GM18508 (cell line): ENCODE data around the gene SMDT1.

Experiments
- ATAC-seq: cut with Tn5 transposase; IDR thresholded peaks from one replicate; pipeline ENCODE4 v1.9.1; 2021; ENCODE audit warnings: moderate number of reproducible peaks; ENCODE audit not compliant: insufficient read depth, unreplicated experiment

Gene SMDT1, protein sequence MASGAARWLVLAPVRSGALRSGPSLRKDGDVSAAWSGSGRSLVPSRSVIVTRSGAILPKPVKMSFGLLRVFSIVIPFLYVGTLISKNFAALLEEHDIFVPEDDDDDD

DNA sequence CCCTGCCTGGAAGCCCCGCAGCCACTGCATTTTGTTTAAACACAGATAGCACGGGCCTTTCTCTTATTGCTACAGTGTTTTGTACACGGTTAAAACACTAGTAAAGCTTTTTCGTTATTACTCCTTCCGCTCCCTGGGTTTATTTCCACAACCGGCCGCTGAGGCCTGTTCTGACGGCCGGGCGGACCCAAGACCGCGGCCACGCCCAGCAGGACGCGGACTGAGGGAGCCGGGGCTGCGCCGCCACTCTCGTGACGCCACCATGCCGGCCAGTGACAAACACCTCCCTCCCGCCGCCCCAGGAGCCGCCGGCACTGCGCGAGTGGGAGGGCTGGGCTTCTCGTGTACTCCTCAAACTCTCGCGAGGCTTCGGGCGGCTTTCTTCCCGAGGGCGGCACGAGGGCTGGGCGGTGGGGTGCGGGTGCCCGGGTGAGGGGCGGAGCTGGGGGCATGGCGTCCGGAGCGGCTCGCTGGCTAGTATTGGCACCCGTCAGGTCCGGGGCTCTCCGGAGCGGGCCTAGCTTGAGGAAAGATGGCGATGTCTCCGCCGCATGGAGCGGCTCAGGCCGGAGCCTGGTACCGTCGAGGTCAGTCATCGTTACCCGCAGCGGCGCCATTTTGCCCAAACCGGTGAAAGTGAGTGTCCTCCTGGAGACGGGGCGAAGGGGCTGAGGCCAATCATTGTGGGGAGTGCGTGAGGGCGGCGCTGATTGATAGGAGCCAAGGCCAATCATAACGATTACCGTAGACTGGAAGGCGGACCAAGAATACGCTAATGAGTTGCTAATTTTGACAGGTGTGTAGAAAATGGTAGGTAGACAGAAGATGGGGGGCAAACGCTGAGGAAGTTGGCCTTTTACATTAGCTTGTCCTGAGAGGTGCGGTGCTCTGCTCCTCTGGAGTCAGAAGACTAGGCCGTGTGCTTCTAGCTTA, at the start of gene SMDT1:
SMDT1 (plus strand) TSS at position 382 of the 933 bp plus-strand sequence; CDS start at position 451, 69 bp downstream.
- peak; percentile 60 for ATAC-seq

DNA sequence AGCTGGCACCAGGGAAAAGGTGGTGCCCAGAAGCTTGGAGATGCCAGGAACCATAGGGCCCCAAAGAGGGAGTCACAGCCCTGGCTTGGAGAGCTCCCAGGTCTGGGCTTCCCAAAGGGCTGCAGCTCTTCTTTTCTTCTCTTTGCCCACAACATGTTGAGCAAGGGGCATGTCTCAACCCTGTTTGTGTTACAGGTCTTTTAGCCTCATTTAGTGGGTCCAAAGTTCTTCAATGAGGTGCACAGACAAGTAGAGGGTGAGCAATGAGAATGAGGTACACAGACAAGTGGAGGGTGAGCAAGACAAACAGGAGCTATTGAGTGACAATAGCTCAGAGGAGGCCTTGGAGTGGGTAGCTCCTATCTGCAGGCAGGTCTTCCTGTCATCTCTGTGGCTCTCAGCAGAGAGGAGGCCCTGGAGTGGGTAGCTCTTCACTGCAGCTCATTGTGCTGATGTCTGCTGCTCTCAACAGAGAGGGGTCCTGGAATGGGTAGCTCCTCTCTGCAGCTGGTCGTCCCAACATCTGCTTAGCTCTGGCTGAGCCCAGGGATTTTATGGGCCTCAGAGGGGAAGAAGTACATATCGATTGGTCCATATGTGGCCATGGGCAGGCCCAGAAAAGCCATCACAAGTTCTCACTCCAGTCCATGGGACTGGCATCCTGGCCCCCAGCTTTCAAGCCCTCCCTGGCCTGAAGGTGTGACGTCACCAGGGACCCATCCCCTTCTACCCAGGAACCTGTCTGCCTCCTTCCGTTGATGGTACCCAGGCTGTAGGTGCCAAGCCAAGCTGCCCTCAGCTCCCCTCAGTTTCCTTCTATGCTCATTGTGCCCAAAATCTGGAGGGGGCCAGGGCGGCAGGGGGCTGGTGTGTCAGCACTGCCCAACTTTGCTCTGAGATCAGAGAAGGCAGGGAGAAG, 46.0 kb upstream of the SMDT1 start:
- ATAC-seq: no peak

DNA sequence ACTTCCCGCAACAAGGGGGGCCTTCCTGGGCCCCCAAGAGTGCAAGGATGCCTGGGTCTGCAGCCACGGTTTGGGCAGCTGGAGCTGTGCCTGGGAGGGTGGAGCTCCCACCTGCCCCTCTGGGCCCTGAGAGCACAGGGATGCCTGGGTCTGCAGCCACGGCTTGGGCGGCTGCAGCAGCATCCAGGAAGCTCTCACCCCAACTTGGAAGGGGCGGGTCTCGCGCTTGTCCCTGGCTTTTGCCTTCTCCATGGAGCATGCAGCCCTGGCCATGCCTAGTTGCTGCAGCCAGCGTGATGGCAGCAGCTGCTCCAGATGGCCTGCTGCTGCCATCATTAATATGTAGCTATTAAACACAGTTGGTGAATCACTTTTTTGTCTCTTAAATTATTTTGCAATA, 44.2 kb upstream of the SMDT1 start:
- no peak for ATAC-seq

DNA sequence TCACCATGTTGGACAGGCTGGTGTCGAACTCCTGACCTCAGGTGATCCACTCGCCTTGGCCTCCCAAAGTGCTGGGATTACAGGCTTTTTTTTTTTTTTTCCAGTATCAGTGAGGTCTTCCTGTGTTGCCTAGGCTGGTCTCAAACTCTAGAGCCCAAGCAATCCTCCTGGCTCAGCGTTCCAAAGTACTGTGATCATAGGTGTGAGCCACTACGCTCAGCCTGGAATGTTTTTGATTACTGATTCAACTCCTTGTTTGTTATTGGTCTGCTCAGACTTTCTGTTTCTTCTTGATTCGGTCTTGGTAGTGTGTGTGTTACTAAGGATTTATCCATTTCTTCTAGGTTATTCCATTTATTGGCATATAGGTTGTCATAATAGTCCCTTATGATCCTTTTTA, 40.2 kb upstream of the SMDT1 start:
- ATAC-seq: no peak

DNA sequence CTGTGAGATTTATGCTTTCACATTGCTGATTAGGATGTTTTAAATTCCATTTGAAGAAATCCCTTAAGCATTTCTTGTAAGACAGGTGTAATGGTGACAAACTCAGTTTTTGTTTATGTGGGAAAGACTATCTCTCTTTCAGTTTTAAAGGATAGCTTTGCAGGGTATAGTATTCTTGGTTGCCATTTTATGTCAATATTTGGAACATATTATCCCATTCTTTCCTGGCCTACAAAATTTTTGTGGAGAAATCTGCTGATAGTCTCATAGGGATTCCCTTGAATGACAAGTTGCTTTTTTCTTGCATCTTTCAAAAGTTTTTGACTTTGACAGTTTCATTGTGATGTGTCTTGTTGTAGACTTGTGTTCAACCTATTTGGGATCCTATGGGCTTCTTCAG, 37.7 kb upstream of the SMDT1 start:
- ATAC-seq: no peak

DNA sequence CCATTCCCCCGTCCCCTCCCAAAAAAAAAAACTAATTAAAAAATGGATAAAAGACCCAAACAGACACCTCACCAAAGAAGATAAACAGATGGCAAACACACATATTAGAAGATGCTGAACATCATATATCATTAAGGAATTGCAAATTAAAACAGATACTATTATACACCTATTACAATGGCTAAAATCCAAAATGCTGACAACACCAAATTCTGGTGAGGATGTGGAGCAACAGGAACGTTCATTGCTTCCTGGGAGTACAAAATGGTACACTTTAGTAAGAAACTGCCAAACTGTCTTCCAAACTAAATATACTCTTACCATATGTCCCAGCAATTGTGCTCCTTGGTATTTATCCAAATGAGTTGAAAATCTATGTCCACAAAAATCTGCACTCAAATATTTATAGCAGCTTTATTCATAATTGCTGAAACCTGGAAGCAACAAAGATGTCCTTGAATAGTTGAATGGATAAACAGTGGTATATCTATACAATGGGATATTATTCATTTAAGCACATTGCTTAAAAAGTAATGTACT, 28.8 kb upstream of the SMDT1 start:
- ATAC-seq: no peak

DNA sequence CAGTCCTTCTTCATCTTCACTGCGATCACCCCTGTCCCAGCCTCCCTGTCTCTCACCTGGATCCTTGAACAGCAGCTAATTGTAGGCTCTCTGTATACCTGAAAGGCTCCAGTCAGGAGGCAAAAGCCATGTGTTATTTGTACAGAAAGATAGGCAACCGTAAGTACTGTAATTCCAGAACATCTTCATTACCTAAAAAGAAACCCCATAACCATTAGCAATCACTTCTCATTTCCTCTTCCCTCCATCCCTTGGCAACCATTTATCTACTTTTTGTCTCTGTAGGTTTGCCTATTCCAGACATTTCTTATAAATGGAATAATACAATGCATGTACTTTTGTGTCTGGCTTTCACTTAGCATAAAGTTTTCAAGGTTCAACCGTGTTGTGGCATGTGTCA, 26.7 kb upstream of the SMDT1 start:
- no peak for ATAC-seq

DNA sequence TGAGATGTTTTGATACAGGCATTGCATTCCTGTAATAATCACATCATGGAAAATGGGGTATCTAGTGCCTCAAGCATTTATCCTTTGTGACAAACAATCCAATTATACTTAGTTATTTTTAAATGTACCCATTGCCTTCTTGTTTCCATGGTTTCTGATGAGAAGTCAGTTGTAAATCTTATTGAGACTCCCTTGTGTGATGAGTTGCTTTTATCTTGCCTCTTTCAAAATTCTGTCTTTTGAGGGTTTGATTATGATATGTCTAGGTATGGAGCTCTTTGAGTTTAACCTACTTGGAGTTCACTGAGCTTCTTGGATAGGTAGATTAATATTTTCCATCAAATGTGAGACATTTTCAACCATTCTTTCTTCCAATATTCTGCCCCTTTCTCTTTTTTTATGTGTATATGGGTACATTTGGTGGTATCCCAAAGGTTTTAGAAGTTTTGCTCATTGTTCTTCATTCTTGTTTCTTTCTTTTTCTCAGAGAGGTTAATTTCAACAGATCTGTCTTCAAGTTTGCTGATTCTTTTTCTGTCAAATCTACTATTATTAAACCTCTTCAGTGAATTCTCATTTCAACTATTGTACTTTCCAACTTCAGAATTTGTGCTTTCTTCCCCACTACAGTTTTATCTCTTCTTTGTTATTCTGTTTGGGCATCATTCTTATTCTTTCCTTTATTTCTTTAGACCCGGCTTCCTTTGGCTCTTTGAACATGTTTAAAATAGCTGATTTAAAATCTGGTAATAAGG, 22.6 kb upstream of the SMDT1 start:
- ATAC-seq: no peak

DNA sequence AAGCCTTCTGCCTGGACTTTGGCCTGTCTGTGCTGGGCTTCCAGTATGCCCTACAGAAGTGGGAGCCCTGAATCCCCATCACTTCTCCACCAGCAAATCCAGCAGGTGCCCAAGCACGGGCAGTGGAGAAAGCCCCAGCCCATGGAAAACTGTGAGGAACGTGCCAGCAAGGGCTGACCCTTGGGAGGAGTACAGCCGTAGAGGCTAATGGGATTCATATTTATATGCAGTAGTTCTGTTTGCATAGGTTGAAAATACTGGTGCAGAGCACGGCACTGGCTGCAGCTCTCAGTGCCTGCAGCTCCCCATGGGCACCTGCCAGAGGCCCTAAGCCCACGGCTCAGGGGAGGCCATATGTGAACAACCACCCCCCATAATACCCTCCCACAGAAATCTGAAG, 19.0 kb upstream of the SMDT1 start:
- no peak for ATAC-seq

DNA sequence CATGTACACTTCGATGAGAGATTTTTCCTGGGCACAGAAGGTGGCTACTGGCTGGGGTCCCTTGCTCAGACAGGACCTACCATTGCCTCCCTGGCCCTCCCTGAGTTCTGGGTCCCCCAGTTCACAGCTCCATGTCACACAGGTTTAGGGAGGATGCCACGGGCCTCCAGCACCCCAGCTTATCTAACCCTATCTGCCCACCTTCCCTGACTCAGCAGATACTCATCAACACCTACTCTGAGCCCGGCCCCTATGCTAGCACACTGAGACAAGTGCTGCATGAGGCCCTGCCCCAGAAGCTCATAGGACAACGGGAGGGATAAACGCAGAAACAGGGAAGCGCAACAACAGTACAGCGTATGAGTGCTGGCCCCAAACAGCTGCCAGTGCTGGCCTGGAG, 18.5 kb upstream of the SMDT1 start:
- ATAC-seq: no peak

DNA sequence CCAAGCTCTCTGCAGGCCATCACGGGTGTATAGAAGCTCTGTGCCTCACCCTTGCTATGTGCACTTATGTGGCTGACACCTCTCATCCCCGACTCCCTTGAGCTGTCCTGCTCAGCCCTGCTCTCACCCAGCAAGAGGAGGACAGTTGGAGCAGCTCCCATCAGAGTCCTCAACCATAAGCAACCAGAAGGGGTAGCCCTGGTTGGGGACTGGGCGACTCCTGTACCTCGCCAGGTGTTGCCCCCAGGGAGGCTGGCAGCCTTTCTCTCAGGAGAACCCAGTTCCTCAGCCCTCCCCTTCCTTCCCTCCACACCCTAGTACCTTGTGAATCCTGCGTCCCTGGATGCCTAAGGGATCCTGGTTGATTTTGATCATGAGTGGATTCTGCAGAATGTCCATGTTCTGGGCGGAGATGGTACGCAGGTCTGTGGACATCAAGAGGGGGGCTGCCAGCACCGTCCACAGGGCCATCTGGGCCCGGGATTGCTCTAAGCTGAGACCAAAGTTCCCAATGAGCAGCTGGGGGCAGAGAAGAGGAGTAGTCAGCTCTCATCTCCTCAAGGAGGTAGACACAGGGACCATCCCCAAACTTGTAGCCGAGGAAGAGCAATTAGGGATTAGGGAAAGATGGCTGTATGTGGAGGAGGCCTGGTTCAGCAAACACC, 16.9 kb upstream of the SMDT1 start:
- ATAC-seq: no peak

DNA sequence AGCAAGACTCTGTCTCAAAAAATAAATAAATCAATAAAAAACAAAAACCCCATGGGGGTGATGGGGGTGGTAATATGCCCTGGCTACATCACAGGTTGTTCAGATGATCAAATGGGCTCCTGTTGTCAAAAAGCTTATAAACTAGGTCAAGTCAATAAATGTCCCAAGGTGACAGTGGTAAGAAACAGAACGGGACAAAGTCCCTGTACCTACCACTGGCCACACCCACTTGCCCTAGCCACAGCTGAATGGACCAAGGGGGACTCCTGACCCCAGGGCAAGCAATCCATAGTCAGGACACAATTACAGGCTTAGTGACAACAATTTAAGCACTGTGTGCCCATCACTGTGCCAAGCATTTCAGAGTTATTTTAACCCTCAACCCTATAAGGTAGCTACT, 14.9 kb upstream of the SMDT1 start:
- ATAC-seq: no peak

DNA sequence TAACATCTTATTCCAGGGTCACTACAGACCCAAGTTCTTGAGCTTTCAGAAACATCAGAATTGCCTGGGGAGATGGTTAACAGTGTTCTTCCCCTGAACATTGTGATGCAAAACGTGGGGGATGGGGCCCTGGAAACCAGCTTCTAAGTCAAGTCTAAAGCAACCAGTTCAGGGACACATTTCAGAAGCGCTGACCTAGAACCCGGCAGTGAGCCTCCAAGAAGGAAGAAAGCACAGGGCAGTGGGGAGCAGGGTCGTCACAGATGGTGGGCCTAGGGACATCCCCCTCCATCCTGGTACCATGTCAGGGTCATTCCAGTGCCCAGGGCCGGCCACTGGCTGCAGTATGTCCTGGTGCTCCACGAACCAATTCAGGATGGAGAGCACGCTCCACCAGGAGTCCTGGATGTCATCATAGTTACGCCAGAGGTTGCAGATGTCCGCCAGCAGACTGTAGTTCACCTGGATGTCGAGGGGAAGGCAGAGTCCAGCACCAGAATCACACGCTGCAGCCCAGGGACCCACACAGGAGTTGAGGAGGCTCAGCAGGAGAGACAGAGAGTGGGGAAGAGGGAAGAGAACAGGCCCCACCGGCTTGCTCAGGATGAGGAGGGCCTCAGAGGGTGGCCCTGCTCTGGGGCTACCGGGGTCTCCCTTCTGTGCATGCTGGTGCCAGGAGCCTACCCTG, 13.9 kb upstream of the SMDT1 start:
- no peak for ATAC-seq

DNA sequence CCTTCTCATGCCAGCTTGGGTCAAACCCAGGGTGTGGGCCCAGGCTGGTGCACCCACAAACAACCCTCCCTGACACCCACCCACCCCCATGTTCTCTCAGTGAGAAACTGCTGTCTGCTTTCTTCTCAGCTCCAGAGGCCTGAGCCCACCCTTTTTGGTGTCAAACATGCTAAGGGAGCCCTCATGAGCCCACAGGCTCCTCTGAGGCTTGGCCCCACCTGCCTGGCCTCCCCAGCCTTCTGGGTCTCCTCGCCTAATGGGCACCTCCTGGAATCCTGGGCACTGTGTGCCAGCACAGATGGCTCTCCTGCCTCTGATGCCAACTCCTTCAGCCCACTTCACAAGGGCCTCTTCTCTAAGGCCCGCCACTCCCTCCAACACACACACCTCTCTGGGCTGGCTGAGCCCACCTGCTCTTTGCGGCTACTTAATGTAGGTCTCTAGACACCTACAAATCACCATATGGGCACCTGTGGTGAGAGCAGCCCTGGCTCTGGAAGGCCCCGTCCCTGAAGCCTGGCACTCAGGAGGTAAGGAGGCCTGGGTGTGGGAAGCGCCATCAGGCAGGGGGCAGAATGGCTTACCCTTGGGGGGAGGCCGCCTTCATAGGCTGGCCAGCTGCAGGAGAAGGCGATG, 13.3 kb upstream of the SMDT1 start:
- ATAC-seq: no peak

DNA sequence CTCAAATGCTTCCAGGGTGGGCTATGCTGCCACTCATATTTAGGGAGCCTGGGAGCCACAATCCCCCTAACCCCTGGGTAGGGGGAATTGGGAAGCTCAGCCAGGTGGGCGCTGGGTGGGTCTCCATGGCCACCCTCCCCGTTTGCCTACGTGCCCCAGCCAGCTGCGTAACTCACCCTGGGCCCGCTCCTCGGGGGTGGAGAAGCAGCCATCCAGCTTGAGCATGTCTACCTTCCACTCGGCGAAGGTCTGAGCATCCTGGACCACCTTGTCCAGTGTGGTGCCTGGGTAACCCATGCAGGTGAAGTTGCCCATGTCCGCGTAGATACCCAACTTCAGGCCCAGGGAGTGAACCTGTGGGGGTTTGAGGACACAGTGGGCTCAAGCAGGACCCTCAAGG, 12.6 kb upstream of the SMDT1 start:
- ATAC-seq: no peak

DNA sequence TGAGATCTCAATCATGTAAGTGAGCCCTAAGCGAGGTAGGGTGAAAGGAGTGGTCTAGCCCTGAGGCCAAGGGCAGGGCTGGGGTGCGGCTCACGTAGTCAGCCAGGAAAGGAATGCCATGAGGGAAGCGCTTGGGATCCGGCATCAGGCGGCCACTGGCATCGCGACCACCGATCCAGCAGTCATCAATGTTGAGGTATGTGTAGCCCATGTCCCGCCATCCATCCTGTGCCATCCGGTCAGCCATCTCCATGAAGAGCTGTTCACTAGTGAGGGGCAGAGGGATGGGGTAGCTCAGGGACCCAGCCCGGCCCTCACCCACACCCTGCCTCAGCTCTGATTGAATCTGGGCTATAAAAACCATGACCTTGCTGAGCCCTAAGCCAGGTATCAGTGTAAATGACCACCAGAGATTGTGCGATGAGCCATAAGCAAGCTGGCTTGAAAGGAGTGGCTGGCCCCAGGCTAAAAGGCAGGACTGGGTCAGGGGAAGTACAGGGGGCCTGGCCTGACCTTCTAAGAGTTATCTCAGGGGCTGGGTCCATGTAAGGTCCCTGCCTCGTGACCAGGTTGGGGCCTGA, 11.7 kb upstream of the SMDT1 start:
- ATAC-seq: no peak

DNA sequence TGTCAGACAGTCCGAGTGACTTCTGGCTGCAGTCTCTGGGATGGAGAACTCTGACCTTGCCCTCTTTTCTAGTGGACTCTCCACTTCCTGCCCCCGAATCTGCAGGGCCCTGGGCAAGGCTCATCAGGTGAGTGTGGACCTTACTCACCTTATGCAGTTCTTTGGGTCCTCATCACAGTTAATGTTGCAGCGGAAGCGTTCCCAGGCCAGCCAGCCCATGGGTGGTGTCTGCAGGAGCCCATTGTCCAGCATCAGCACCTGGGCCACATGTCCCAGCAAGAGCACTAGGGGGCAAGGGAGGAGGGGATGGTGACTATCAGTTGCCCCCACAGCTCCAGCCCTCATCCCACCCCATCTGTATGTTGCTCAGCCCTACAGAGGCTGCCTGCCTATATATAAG, 11.2 kb upstream of the SMDT1 start:
- no peak for ATAC-seq
